Bronchial epithelial cell (primary cell): ENCODE measurements around the gene SYTL3. TPM values are rescaled to one million over a fixed set of nuclear protein-coding genes. Genes with fewer than 3 reads are reported as not detected.
"Not testable (repeated sequence)": the region's sequence is repeated elsewhere in the genome, so short reads cannot be mapped to it uniquely, and the experiment has no call there.

Experiments
- DNase-seq: peaks from one replicate; pipeline ENCODE4 v3.0.0-alpha.2; 2010; ENCODE audit warnings: low read depth
- FAIRE-seq: peaks from 2 replicates; lab custom pipeline; 2011; peaks lifted over from hg19 to GRCh38; lab: Jason Lieb, UNC
- H3K27me3 ChIP-seq: 2 replicates; pipeline ENCODE4 v1.5.1; 2011; ENCODE audit warnings: low read length; ENCODE audit not compliant: control insufficient read depth, insufficient read depth
- H3K36me3 ChIP-seq: 2 replicates; pipeline ENCODE4 v1.5.1; 2011; ENCODE audit warnings: low read length; ENCODE audit not compliant: control insufficient read depth, insufficient read depth
- H3K4me3 ChIP-seq: 2 replicates; pipeline ENCODE4 v1.5.1; 2011; ENCODE audit warnings: mild to moderate bottlenecking, low read depth, low read length, control low read depth
- CTCF ChIP-seq: IDR thresholded peaks from 2 replicates; pipeline ENCODE4 v1.5.1; 2011; ENCODE audit warnings: mild to moderate bottlenecking, moderate library complexity, low read length, control low read depth, inconsistent platforms; ENCODE audit not compliant: insufficient read depth, severe bottlenecking
- total RNA-seq: library from RNA; depleted of rRNA; stranded (reverse); fragments of >200 nt; gene quantifications from 2 replicates; pipeline ENCODE4 v1.2.1, GENCODE V29; 2014

Gene SYTL3
- total RNA-seq, 1 donor from 2014 or later = 1.1 TPM

- no peak for DNase-seq
Observed at GRCh38 chr6:158789115-158789917, 139.5 kb downstream of the SYTL3 start.

GRCh38 chr6:158791274-158791855 is 141.5 kb downstream of the SYTL3 start:
- no peak overlapping the region for H3K4me3 ChIP-seq
- H3K27me3 ChIP-seq = no peaks in the 10 kb centered on the region
- peaks cover 25% of the 10 kb centered on the region for H3K36me3 ChIP-seq
- no peak for DNase-seq
- no peak for TF ChIP-seq CTCF
- FAIRE-seq = no peak

More at GRCh38 chr6:158789115-158789917, 139.5 kb downstream of the SYTL3 start:
- Histone ChIP-seq H3K4me3 (no peak overlapping the region), H3K36me3 (peaks cover 29% of the 10 kb centered on the region), H3K27me3 (no peaks in the 10 kb centered on the region)
- TF ChIP-seq CTCF = no peak
- no peak for FAIRE-seq

GRCh38 chr6:158792505-158792904 is 142.7 kb downstream of the SYTL3 start:
- peaks cover 20% of the 10 kb centered on the region for H3K36me3 ChIP-seq
- H3K4me3 ChIP-seq, FAIRE-seq, H3K27me3 ChIP-seq, DNase-seq: not testable (repeated sequence)

- H3K36me3 ChIP-seq = peaks cover 17% of the 10 kb centered on the region
- DNase-seq = peak; percentile 72
- TF ChIP-seq CTCF = peak; percentile 44
- H3K27me3 ChIP-seq = no peaks in the 10 kb centered on the region
- FAIRE-seq = no peak
- no peak overlapping the region for H3K4me3 ChIP-seq
Observed at GRCh38 chr6:158793432-158793831, 143.6 kb downstream of the SYTL3 start.

- FAIRE-seq (no peak), DNase-seq (no peak)
- no peak for TF ChIP-seq CTCF
- Histone ChIP-seq H3K27me3 (no peaks in the 10 kb centered on the region), H3K36me3 (peaks cover 9% of the 10 kb centered on the region), H3K4me3 (no peak overlapping the region)
Observed at GRCh38 chr6:158795516-158795915, 145.7 kb downstream of the SYTL3 start.

- FAIRE-seq (no peak), DNase-seq (no peak)
- TF ChIP-seq CTCF = no peak
- peaks cover 9% of the 10 kb centered on the region for H3K36me3 ChIP-seq
- no peak overlapping the region for H3K4me3 ChIP-seq
- no peaks in the 10 kb centered on the region for H3K27me3 ChIP-seq
Observed at GRCh38 chr6:158796353-158796752, 146.5 kb downstream of the SYTL3 start.
